Progenitor cell of endocrine pancreas (in vitro differentiated cells): ENCODE results near the gene KCNJ6. TPM values are rescaled to one million over a fixed set of nuclear protein-coding genes. Genes with fewer than 3 reads are reported as not detected.

ENCODE experiments used
- DNase-seq: peaks from one replicate; pipeline ENCODE4 v3.0.0; 2021; ENCODE audit warnings: low spot score; ENCODE audit not compliant: unreplicated experiment
- H3K27ac Mint-ChIP-seq: 2 replicates; pipeline ENCODE4 v1.8.0; 2021; ENCODE audit warnings: mild to moderate bottlenecking, moderate library complexity, mixed read lengths
- H3K27me3 Mint-ChIP-seq: 2 replicates; pipeline ENCODE4 v1.8.0; 2021; ENCODE audit warnings: mixed read lengths
- H3K36me3 Mint-ChIP-seq: 2 replicates; pipeline ENCODE4 v1.8.0; 2022; ENCODE audit warnings: mixed read lengths; ENCODE audit not compliant: insufficient read depth
- H3K4me1 Mint-ChIP-seq: 2 replicates; pipeline ENCODE4 v1.8.0; 2021; ENCODE audit warnings: low read depth, mixed read lengths
- H3K4me3 Mint-ChIP-seq: 2 replicates; pipeline ENCODE4 v1.8.0; 2021; ENCODE audit warnings: low read depth, mild to moderate bottlenecking, moderate library complexity, mixed read lengths
- H3K9me3 Mint-ChIP-seq: 2 replicates; pipeline ENCODE4 v1.8.0; 2021; ENCODE audit warnings: low read depth, mixed read lengths
- total RNA-seq: library from RNA; stranded (reverse); gene quantifications from 2 replicates; pipeline ENCODE4 v1.2.1, GENCODE V29; 2021
- TF ChIP-seq, protein P1 (sequence below): fragments of 200-600 bp; sonication (generic); IDR thresholded peaks from one replicate; pipeline ENCODE4 v1.5.0; 2021; ENCODE audit warnings: antibody characterized with exemption, mild to moderate bottlenecking; ENCODE audit not compliant: unreplicated experiment

The KCNJ6 gene
- total RNA-seq, 1 donor from 2014 or later: 3.3 TPM

- H3K27ac Mint-ChIP-seq: no peak overlapping the region
- H3K27me3 Mint-ChIP-seq: peaks cover 6% of the 10 kb centered on the region
- no peaks in the 10 kb centered on the region for H3K36me3 Mint-ChIP-seq
- H3K4me3 Mint-ChIP-seq: no peak overlapping the region
- H3K9me3 Mint-ChIP-seq: no peaks in the 10 kb centered on the region
- no peak for DNase-seq
- no peaks in the 10 kb centered on the region for H3K4me1 Mint-ChIP-seq
- TF ChIP-seq, protein P1, sequence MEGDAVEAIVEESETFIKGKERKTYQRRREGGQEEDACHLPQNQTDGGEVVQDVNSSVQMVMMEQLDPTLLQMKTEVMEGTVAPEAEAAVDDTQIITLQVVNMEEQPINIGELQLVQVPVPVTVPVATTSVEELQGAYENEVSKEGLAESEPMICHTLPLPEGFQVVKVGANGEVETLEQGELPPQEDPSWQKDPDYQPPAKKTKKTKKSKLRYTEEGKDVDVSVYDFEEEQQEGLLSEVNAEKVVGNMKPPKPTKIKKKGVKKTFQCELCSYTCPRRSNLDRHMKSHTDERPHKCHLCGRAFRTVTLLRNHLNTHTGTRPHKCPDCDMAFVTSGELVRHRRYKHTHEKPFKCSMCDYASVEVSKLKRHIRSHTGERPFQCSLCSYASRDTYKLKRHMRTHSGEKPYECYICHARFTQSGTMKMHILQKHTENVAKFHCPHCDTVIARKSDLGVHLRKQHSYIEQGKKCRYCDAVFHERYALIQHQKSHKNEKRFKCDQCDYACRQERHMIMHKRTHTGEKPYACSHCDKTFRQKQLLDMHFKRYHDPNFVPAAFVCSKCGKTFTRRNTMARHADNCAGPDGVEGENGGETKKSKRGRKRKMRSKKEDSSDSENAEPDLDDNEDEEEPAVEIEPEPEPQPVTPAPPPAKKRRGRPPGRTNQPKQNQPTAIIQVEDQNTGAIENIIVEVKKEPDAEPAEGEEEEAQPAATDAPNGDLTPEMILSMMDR: no peak
Measured at GRCh38 chr21:37770461-37770860, 145.8 kb downstream of the KCNJ6 start.

GRCh38 chr21:37769656-37770055 lies 146.6 kb downstream of the KCNJ6 start:
- H3K27me3 Mint-ChIP-seq: peaks cover 6% of the 10 kb centered on the region
- TF ChIP-seq, protein P1: no peak
- H3K9me3 Mint-ChIP-seq: no peaks in the 10 kb centered on the region
- no peaks in the 10 kb centered on the region for H3K4me1 Mint-ChIP-seq
- H3K4me3 Mint-ChIP-seq: no peak overlapping the region
- H3K36me3 Mint-ChIP-seq: no peaks in the 10 kb centered on the region
- no peak for DNase-seq
- no peak overlapping the region for H3K27ac Mint-ChIP-seq

GRCh38 chr21:37767984-37768383 lies 148.3 kb downstream of the KCNJ6 start:
- Mint-ChIP-seq H3K27ac (no peak overlapping the region), H3K4me1 (no peaks in the 10 kb centered on the region), H3K27me3 (no peaks in the 10 kb centered on the region), H3K9me3 (no peaks in the 10 kb centered on the region), H3K4me3 (no peak overlapping the region), H3K36me3 (no peaks in the 10 kb centered on the region)
- TF ChIP-seq, protein P1: no peak
- DNase-seq: no peak

DNA sequence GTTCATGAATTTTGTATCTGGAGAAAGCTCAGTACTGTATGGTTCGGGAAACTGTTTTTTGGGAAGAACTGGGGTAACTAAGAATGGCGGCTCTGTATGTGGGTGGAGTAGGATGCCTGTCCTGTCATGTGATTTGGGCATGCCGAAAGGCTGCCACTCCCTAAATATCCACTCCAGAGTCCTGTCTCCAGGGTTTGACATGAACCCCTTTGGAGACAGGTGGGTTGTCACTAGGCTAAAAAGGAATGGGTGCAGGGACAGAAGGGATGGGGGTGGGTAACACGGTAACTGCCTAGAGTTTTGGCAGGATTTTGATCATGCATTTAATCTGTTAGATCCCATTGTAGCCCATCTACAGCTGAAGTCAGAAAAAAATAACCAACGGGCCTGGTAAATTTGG lies 150.1 kb downstream of the KCNJ6 start:
- no peak overlapping the region for H3K4me3 Mint-ChIP-seq
- H3K27me3 Mint-ChIP-seq: no peaks in the 10 kb centered on the region
- no peak for DNase-seq
- H3K27ac Mint-ChIP-seq: no peak overlapping the region
- H3K4me1 Mint-ChIP-seq: no peaks in the 10 kb centered on the region
- no peaks in the 10 kb centered on the region for H3K9me3 Mint-ChIP-seq
- H3K36me3 Mint-ChIP-seq: no peaks in the 10 kb centered on the region
- TF ChIP-seq, protein P1: no peak

- H3K4me1 Mint-ChIP-seq: no peaks in the 10 kb centered on the region
- H3K27me3 Mint-ChIP-seq: no peaks in the 10 kb centered on the region
- no peaks in the 10 kb centered on the region for H3K9me3 Mint-ChIP-seq
- no peak for DNase-seq
- no peak overlapping the region for H3K4me3 Mint-ChIP-seq
- H3K36me3 Mint-ChIP-seq: no peaks in the 10 kb centered on the region
- TF ChIP-seq, protein P1: no peak
- no peak overlapping the region for H3K27ac Mint-ChIP-seq
Measured at GRCh38 chr21:37765221-37765900, 150.9 kb downstream of the KCNJ6 start.
